B cell (primary cell): ENCODE data around the gene GRIP1. TPM values are rescaled to one million over a fixed set of nuclear protein-coding genes. Genes with fewer than 3 reads are reported as not detected.

ENCODE experiments used
- ATAC-seq: fragments of 200-7000 bp; cut with Tn5 transposase; one replicate; pipeline ENCODE4 v1.10.0; 2021; ENCODE audit warnings: low read depth, mild to moderate bottlenecking, moderate number of reproducible peaks, moderate library complexity
- CTCF ChIA-PET: fragments of 350-600 bp; sonication (Branson Sonifier 250); formaldehyde crosslinking; loops from one replicate; lab custom pipeline; 2021; ENCODE audit warnings: antibody characterized with exemption, inconsistent platforms; lab: Charles Lee
- POLR2A ChIA-PET: fragments of 350-600 bp; sonication (Branson Sonifier 250); formaldehyde crosslinking; loops from one replicate; lab custom pipeline; 2021; ENCODE audit warnings: antibody characterized with exemption; lab: Charles Lee
- DNase-seq: peaks from one replicate; pipeline ENCODE4 v3.0.0; 2013
- H2AFZ ChIP-seq: 2 replicates; pipeline ENCODE4 v1.6.1; 2012; ENCODE audit warnings: mild to moderate bottlenecking, low read depth, low read length; ENCODE audit not compliant: insufficient read depth, poor library complexity, severe bottlenecking
- H3K27ac ChIP-seq, 2 donors: 1 replicate in 1 of 2; 2 replicates in 1 of 2; pipeline ENCODE4 v1.5.1; 2012 to 2013; ENCODE audit warnings: low read length in 2 of 2, mild to moderate bottlenecking in 2 of 2, moderate library complexity in 1 of 2
- H3K27me3 ChIP-seq, 4 experiments: fragments of 200-600 bp in 1 of 4; sonication (generic) in 1 of 4; replicated peaks in 1 of 4; 1 replicate in 2 of 4; 2 replicates in 2 of 4; pipeline versions ENCODE4 v1.6.1 to v1.7.0; 2013 to 2016; ENCODE audit warnings: low read length in 3 of 4, mild to moderate bottlenecking in 2 of 4, mixed read lengths in 1 of 4, moderate library complexity in 1 of 4; ENCODE audit not compliant: insufficient read depth in 4 of 4, control insufficient read depth in 3 of 4; ENCODE audit errors: control extremely low read depth in 1 of 4
- H3K36me3 ChIP-seq, 2 experiments: replicated peaks in 1 of 2; 1 replicate in 1 of 2; 2 replicates in 1 of 2; pipeline versions ENCODE4 v1.6.1 to v1.7.1; 2013; ENCODE audit warnings: low read length in 1 of 2; ENCODE audit not compliant: insufficient read depth in 2 of 2, control insufficient read depth in 1 of 2; ENCODE audit errors: control extremely low read depth in 1 of 2, extremely low read depth in 1 of 2
- H3K4me1 ChIP-seq, 2 donors: fragments of 200-600 bp in 1 of 2; sonication (generic) in 1 of 2; 1 replicate in 1 of 2; 2 replicates in 1 of 2; pipeline versions ENCODE4 v1.5.1 to v1.6.1; 2013 to 2017; ENCODE audit warnings: low read length in 2 of 2; ENCODE audit not compliant: control insufficient read depth in 2 of 2, insufficient read depth in 2 of 2
- H3K4me2 ChIP-seq: replicated peaks from 2 replicates; pipeline ENCODE3; 2012; ENCODE audit warnings: mild to moderate bottlenecking, low read depth, low read length; ENCODE audit not compliant: poor library complexity, severe bottlenecking
- H3K4me3 ChIP-seq, 5 experiments: fragments of 200-600 bp in 1 of 5; sonication (generic) in 1 of 5; 1 replicate in 3 of 5; 2 replicates in 2 of 5; pipeline versions ENCODE4 v1.5.1 to v1.7.0; 2011 to 2016; ENCODE audit warnings: low read length in 4 of 5, mild to moderate bottlenecking in 4 of 5, low read depth in 2 of 5, control low read depth in 1 of 5, moderate library complexity in 1 of 5; ENCODE audit not compliant: insufficient read depth in 1 of 5; ENCODE audit errors: control extremely low read depth in 1 of 5, extremely low read depth in 1 of 5
- H3K79me2 ChIP-seq: fragments of 200-600 bp; sonication (generic); one replicate; pipeline ENCODE4 v1.6.0; 2016; ENCODE audit warnings: low read length; ENCODE audit not compliant: control insufficient read depth, insufficient read depth
- H3K9ac ChIP-seq: fragments of 200-600 bp; sonication (generic); 2 replicates; pipeline ENCODE4 v1.6.1; 2017; ENCODE audit warnings: mild to moderate bottlenecking, low read length, moderate library complexity
- H3K9me3 ChIP-seq, 3 donors: one replicate each; pipeline versions ENCODE4 v1.6.1 to v1.7.1; 2013; ENCODE audit warnings: low read length in 2 of 3; ENCODE audit not compliant: control insufficient read depth in 2 of 3, insufficient read depth in 1 of 3; ENCODE audit errors: control extremely low read depth in 1 of 3
- H4K20me1 ChIP-seq: 2 replicates; pipeline ENCODE4 v1.6.0; 2012; ENCODE audit warnings: mild to moderate bottlenecking, low read length; ENCODE audit not compliant: insufficient read depth, control insufficient read depth, poor library complexity, severe bottlenecking
- H3K27ac Mint-ChIP-seq: one replicate; pipeline ENCODE4 v1.8.0; 2021; ENCODE audit warnings: mixed read lengths
- H3K27me3 Mint-ChIP-seq: one replicate; pipeline ENCODE4 v1.8.0; 2021; ENCODE audit warnings: mixed read lengths
- H3K4me1 Mint-ChIP-seq: one replicate; pipeline ENCODE4 v1.8.0; 2021; ENCODE audit warnings: mixed read lengths
- H3K4me3 Mint-ChIP-seq: one replicate; pipeline ENCODE4 v1.8.0; 2021; ENCODE audit warnings: mixed read lengths
- H3K9me3 Mint-ChIP-seq: one replicate; pipeline ENCODE4 v1.8.0; 2022; ENCODE audit warnings: mixed read lengths; ENCODE audit not compliant: insufficient read depth
- EZH2 ChIP-seq: IDR thresholded peaks from 2 replicates; pipeline ENCODE4 v1.6.1; 2012; ENCODE audit warnings: borderline replicate concordance, low read depth, mild to moderate bottlenecking, moderate library complexity, low read length; ENCODE audit not compliant: insufficient read depth, poor library complexity, severe bottlenecking
- WGBS: methylation state at CpG from one replicate; pipeline ENCODE4 v1.1.5; 2013; ENCODE audit warnings: missing lambda C conversion rate; ENCODE audit not compliant: insufficient coverage; 5-methylcytosine and 5-hydroxymethylcytosine counted together
- intact Hi-C: fragments of 100-400 bp; cut with micrococcal nuclease; formaldehyde crosslinking; loops from one replicate; pipeline ENCODE4 v1.10.0; 2022
- polyA plus RNA-seq: library from polyadenylated mRNA; depleted of rRNA; stranded (reverse); fragments of >200 nt; gene quantifications from 2 replicates; pipeline ENCODE4 v1.2.3, GENCODE V29; 2012
- total RNA-seq, 2 donors: library from RNA; stranded (reverse); fragments of 120-200 nt in 1 of 2; gene quantifications; 1 replicate in 1 of 2; 2 replicates in 1 of 2; pipeline versions ENCODE4 v1.2.3 to v1.2.4, GENCODE V29; 2013 to 2022
- TF ChIP-seq, protein P1 (sequence below): fragments of 200-600 bp; IDR thresholded peaks from one replicate; pipeline ENCODE4 v1.8.0; 2022; ENCODE audit warnings: antibody characterized with exemption, mild to moderate bottlenecking

The GRIP1 gene
- total and polyA plus RNA-seq, 2 donors (not counting 1 experiment from before 2014, with no cell fraction given), result 0.22 TPM; not detected in 1

DNA sequence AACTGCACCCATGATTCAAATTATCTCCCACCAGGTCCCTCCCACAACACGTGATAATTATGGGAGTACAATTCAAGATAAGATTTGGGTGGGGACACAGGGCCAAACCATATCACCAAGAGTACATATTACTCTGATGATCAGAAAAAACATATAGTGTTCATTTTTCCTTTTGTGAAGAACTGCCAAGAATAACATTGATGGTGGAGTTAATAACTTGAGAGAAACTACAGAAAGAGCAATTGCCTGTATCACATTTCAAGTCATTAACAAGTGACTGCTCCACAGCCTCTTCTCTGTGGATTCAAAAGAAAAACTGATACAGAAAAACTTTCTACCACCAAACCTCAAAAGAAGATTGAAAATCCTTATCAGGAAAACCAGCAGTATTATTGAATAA is 34.7 kb downstream of the GRIP1 start:
- Histone ChIP-seq H4K20me1 (no peaks in the 10 kb centered on the region), H3K79me2 (no peaks in the 10 kb centered on the region), H3K36me3 (no peaks in the 10 kb centered on the region), H3K9me3 (no peaks in the 10 kb centered on the region), H3K27me3 (no peaks in the 10 kb centered on the region), H3K9ac (no peak overlapping the region), H3K27ac (no peak overlapping the region), H3K4me3 (no peak overlapping the region), H3K4me2 (no peak overlapping the region), H3K4me1 (no peaks in the 10 kb centered on the region), H2AFZ (no peak overlapping the region)
- intact Hi-C loops, result no loop called here
- H3K9me3 Mint-ChIP-seq, result no peaks in the 10 kb centered on the region
- ChIA-PET POLR2A (no interaction called here), CTCF (no interaction called here)
- no peak overlapping the region for H3K27ac Mint-ChIP-seq
- H3K4me3 Mint-ChIP-seq, result no peak overlapping the region
- ATAC-seq (no peak), DNase-seq (no peak)
- no CpG with 5 or more reads among the region's 1 CpG for WGBS
- H3K27me3 Mint-ChIP-seq, result no peaks in the 10 kb centered on the region
- TF ChIP-seq, protein P1, sequence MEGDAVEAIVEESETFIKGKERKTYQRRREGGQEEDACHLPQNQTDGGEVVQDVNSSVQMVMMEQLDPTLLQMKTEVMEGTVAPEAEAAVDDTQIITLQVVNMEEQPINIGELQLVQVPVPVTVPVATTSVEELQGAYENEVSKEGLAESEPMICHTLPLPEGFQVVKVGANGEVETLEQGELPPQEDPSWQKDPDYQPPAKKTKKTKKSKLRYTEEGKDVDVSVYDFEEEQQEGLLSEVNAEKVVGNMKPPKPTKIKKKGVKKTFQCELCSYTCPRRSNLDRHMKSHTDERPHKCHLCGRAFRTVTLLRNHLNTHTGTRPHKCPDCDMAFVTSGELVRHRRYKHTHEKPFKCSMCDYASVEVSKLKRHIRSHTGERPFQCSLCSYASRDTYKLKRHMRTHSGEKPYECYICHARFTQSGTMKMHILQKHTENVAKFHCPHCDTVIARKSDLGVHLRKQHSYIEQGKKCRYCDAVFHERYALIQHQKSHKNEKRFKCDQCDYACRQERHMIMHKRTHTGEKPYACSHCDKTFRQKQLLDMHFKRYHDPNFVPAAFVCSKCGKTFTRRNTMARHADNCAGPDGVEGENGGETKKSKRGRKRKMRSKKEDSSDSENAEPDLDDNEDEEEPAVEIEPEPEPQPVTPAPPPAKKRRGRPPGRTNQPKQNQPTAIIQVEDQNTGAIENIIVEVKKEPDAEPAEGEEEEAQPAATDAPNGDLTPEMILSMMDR, result no peak
- TF ChIP-seq EZH2, result no peak
- H3K4me1 Mint-ChIP-seq, result no peaks in the 10 kb centered on the region

DNA sequence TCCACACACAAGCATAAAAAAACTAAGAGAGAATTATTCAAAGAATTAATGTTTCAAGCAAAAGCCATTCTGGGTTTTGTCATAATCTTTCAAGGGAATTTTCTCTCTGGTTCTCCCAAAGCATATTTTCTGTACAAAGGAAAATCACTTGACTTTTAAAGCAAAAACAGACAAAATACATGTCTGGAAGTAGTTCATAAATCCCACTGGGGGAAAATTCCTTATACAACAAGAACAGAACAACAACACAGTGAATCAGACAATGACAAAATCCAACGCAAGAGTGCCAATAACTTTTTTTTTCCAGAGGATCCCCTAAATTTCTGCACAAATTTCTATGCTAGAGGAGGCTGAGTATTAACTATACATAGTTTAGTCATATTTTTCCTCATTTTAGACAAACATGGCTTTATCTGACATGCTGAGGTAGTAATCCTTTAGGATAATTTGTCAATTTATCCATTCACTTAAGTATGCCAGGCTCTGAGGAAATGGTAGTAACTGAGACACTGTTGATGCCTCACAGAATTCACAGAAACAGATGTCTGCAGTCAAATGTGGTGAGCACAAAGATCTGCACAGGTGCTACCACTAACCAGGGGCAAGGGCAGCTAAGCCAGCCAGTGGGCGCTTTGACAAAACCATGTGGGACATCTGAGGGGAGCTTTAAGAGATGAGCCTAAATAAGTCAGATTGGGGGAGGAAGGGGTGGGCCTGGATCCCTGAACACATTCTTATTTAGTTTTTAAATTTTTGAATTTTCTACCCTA is 38.0 kb downstream of the GRIP1 start:
- Mint-ChIP-seq H3K4me3 (no peak overlapping the region), H3K27me3 (no peaks in the 10 kb centered on the region), H3K9me3 (no peaks in the 10 kb centered on the region), H3K27ac (no peak overlapping the region), H3K4me1 (no peaks in the 10 kb centered on the region)
- no peaks in the 10 kb centered on the region for H3K4me1 ChIP-seq
- H3K9me3 ChIP-seq, result no peaks in the 10 kb centered on the region
- CTCF ChIA-PET, result no interaction called here
- no peak overlapping the region for H3K9ac ChIP-seq
- H4K20me1 ChIP-seq, result no peaks in the 10 kb centered on the region
- POLR2A ChIA-PET, result no interaction called here
- no peak overlapping the region for H2AFZ ChIP-seq
- intact Hi-C loops, result no loop called here
- DNase-seq (no peak), ATAC-seq (no peak)
- WGBS, result no CpG with 5 or more reads among the region's 2 CpGs
- no peaks in the 10 kb centered on the region for H3K79me2 ChIP-seq
- H3K4me3 ChIP-seq, result no peak overlapping the region
- H3K4me2 ChIP-seq, result no peak overlapping the region
- no peaks in the 10 kb centered on the region for H3K27me3 ChIP-seq
- H3K27ac ChIP-seq, result no peak overlapping the region
- H3K36me3 ChIP-seq, result no peaks in the 10 kb centered on the region
- TF ChIP-seq EZH2, result no peak
- TF ChIP-seq, protein P1, result no peak
